Esophagus (tissue), 2 donors: ENCODE measurements around the gene RYR2. TPM values are rescaled to one million over a fixed set of nuclear protein-coding genes. Genes with fewer than 3 reads are reported as not detected.

ENCODE experiments used
- H3K27ac ChIP-seq, 2 donors: one replicate each; pipeline ENCODE4 v1.5.1; 2013; ENCODE audit warnings: low read depth in 2 of 2, mild to moderate bottlenecking in 2 of 2, inconsistent platforms in 1 of 2, low read length in 1 of 2, moderate library complexity in 1 of 2
- H3K27me3 ChIP-seq, 2 donors: one replicate each; pipeline ENCODE4 v1.6.1; 2013; ENCODE audit warnings: low read length in 2 of 2, control low read depth in 1 of 2, mild to moderate bottlenecking in 1 of 2; ENCODE audit not compliant: insufficient read depth in 2 of 2, control insufficient read depth in 1 of 2
- H3K36me3 ChIP-seq, 2 donors: one replicate each; pipeline ENCODE4 v1.6.1; 2013; ENCODE audit warnings: low read length in 1 of 2; ENCODE audit not compliant: control insufficient read depth in 2 of 2, insufficient read depth in 2 of 2
- H3K4me1 ChIP-seq, 2 donors: one replicate each; pipeline ENCODE4 v1.6.1; 2013; ENCODE audit warnings: low read length in 1 of 2; ENCODE audit not compliant: control insufficient read depth in 2 of 2, insufficient read depth in 2 of 2
- H3K4me3 ChIP-seq, 2 donors: one replicate each; pipeline ENCODE4 v1.5.1; 2013; ENCODE audit warnings: low read length in 2 of 2, mild to moderate bottlenecking in 2 of 2, low read depth in 1 of 2, moderate library complexity in 1 of 2
- H3K9me3 ChIP-seq, 2 donors: one replicate each; pipeline ENCODE4 v1.6.1; 2013; ENCODE audit warnings: mild to moderate bottlenecking in 2 of 2, low read depth in 1 of 2, low read length in 1 of 2, moderate library complexity in 1 of 2; ENCODE audit not compliant: control insufficient read depth in 2 of 2, insufficient read depth in 1 of 2
- WGBS, 2 donors: extraction: QIAGEN DNeasy Blood & Tissue Kit; methylation state at CpG; one replicate each; pipeline ENCODE4 v1.1.7; 2013; 5-methylcytosine and 5-hydroxymethylcytosine counted together
- polyA plus RNA-seq, 2 donors: library from polyadenylated mRNA; stranded (reverse); fragments of 200-250 nt; gene quantifications; one replicate each; pipeline ENCODE4 v1.2.3, GENCODE V29; 2013
- donor health status: healthy with polysubstance abuse.
- donor health status: Bipolar disorder and iron deficiency.

Gene RYR2
- polyA plus RNA-seq, 2 donors, result 0.35 to 1.2 TPM

DNA sequence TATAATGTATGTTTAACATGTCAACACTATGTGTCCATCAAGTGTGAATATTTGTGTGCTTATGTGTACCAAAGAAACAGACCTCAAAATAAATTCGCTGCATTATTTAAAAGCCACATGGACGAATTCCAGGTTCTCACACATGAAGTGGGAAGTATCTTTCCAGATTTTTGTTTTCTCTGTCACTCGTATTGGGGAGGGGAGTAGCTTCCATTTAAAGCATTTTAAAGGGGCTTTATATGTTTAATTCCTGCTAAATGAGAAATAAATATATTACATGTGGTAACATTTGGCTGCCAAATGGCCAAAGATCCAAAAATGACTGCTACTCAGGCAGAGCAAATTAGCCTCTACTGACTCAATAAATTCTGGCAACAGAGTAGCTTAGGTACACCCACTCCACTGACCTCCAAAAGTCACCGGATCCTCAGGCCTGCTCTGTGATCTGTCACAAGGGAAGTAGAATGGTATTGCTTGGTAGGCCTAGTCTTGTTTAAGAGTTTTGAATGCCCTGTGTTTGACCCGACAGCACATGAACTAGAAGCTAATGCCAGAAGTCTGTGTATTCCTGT, 670.7 kb downstream of the RYR2 start:
- Histone ChIP-seq H3K4me1 (no peaks in the 10 kb centered on the region), H3K4me3 (no peak overlapping the region), H3K9me3 (no peaks in the 10 kb centered on the region), H3K27ac (no peak overlapping the region), H3K27me3 (no peaks in the 10 kb centered on the region), H3K36me3 (no peaks in the 10 kb centered on the region)
- WGBS, 2 donors, result 71 to 73% methylated on average over 5 of the region's 5 CpGs

DNA sequence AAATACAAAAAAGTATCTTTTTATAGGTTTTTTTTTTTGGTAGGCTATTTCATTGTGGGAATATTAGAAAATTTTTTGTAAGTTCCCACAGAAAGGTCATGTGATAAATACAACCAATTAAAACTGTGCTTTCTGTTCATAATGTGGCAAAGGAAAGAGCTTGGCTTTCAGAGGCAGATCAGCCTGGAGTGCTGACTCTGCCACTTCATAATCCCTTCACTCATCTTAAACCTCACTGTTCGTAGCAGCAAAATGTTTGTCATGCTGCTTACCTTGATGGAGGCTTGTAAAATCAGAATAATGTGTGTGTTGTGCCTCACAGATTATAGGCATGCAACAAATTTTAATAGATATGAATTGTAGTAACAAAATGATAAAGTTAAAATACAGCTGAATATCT, 671.9 kb downstream of the RYR2 start:
- Histone ChIP-seq H3K27ac (no peak overlapping the region), H3K4me3 (no peak overlapping the region), H3K27me3 (no peaks in the 10 kb centered on the region), H3K4me1 (no peaks in the 10 kb centered on the region), H3K9me3 (no peaks in the 10 kb centered on the region), H3K36me3 (no peaks in the 10 kb centered on the region)
- 56 to 59% methylated on average over 1 of the region's 1 CpG for WGBS, 2 donors

DNA sequence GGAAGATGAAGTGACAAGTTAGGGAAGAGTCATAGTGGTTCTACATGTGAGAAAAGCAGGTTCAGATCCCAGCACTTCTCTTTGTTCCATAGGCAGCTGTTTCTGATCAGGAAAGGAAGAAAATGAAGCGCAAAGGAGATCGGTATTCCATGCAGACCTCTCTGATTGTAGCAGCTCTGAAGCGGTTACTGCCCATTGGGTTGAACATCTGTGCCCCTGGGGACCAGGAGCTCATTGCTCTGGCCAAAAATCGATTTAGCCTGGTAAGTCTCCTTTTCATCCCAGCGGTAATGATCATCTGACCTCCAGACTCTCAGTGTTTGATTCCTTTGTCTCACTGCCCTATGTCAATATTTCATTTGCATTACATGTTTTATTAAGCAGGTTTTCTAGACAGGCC, 675.1 kb downstream of the RYR2 start:
- 73 to 74% methylated on average over 5 of the region's 5 CpGs for whole genome bisulfite sequencing, 2 donors
- H3K4me3 ChIP-seq, result no peak overlapping the region
- no peaks in the 10 kb centered on the region for H3K27me3 ChIP-seq

DNA sequence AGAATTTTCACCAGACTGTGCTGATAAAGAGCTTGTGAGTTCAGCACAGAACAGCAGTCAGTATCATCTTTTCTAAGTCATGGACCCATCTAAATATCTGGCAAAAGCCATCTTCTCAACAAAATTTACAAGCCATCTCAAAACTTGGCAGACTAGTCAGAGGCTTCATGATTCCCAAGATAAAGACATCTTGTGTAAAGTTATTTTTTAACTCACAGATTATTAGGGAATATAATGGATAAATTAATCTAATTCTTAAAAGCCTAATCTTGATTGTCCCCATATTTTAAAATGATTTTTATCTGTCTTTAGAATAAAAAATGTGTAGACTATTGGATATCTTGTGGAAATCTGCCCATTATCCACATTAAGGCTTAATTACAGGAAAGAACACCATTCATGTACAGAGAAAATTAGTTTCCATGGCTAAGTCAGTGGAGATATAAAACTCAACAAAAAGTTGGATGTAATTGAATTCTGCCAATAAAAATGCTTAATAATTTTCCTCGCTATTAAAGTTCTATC, 688.9 kb downstream of the RYR2 start:
- H3K27ac ChIP-seq, result no peak overlapping the region
- H3K4me1 ChIP-seq, result no peaks in the 10 kb centered on the region
- no peaks in the 10 kb centered on the region for H3K9me3 ChIP-seq
- H3K36me3 ChIP-seq, result no peaks in the 10 kb centered on the region
- H3K27me3 ChIP-seq, result no peaks in the 10 kb centered on the region
- WGBS, 2 donors, result 94 to 96% methylated on average over 1 of the region's 1 CpG
- no peak overlapping the region for H3K4me3 ChIP-seq

More for the DNA sequence above, 675.1 kb downstream of the RYR2 start:
- H3K27ac ChIP-seq, result no peak overlapping the region
- no peaks in the 10 kb centered on the region for H3K36me3 ChIP-seq
- no peaks in the 10 kb centered on the region for H3K4me1 ChIP-seq
- no peaks in the 10 kb centered on the region for H3K9me3 ChIP-seq

DNA sequence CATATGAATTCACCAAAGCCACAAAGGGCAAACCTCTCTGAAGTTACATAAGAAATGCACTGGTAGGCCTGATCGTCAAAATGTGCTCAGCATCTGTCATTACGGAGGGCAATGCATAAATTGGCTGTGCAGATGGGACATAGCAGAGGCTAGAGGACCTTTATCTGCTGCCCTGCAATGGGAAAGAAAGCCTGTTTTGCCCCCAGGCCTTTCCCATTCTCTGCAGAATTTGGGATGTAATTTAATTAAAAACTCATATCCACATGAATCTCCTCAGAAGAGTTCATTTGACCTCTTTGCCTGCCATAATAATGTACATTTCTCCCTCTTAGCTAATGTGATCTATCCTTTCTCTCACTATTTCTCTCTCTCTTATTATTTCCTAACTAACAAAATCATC, 690.7 kb downstream of the RYR2 start:
- no peaks in the 10 kb centered on the region for H3K27me3 ChIP-seq
- H3K4me3 ChIP-seq, result no peak overlapping the region
- H3K27ac ChIP-seq, result no peak overlapping the region
- no peaks in the 10 kb centered on the region for H3K9me3 ChIP-seq
- WGBS, 2 donors, result 89 to 91% methylated on average over 2 of the region's 2 CpGs
- no peaks in the 10 kb centered on the region for H3K36me3 ChIP-seq
- H3K4me1 ChIP-seq, result no peaks in the 10 kb centered on the region

DNA sequence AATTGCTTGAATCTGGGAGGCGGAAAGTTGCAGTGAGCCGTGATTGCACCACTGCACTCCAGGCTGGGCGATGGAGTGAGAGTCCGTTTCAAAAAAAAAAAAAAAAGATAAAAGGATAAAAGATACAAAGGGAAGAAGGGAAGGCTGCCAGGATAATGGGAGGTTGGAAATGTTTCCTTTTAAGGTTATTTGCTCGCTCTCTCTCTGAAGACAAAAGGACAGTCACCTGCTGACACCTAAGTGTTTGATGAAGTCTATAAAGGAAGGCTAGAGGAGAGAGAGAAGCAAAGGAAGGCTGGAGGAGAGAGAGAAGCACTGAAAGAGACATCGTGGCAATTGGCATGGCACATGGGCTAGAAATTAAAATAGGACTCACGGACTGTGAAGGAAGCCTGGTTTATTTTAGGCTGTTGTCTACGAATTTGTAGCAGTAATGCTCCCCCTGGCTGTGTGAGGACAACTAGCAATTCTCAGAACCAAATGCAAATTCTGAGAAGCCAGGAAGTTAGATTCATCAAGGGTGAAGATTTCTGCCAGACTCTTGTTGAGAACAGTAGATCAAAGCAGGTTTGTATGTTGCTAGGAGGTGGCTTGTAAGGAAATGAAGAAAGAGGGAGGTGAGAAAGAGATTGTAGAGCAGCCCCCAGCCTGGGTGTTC, 694.5 kb downstream of the RYR2 start:
- Histone ChIP-seq H3K4me3 (no peak overlapping the region), H3K27me3 (no peaks in the 10 kb centered on the region), H3K9me3 (no peaks in the 10 kb centered on the region), H3K36me3 (no peaks in the 10 kb centered on the region), H3K4me1 (no peaks in the 10 kb centered on the region), H3K27ac (no peak overlapping the region)
- WGBS, 2 donors, result 54 to 71% methylated on average over 8 of the region's 8 CpGs

DNA sequence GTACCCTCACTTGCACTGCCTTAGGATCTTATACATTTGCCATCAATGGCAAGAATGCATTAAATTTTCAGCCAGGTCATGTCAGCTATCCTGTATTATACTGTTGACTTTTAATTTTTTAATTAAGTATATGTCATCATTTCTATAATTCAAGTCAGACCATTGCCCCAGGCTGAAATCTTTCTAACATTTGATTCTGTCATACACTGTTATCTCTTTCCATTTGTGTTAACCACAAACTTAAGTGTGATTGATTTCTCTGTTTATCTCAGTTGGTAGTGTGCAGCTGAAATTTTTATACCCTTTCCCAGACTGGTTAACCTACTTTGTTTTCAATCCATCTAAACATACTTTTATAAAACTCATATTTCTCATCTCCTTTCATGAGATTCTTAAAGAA, 695.5 kb downstream of the RYR2 start:
- no peak overlapping the region for H3K27ac ChIP-seq
- H3K27me3 ChIP-seq, result no peaks in the 10 kb centered on the region
- H3K36me3 ChIP-seq, result no peaks in the 10 kb centered on the region
- no peaks in the 10 kb centered on the region for H3K4me1 ChIP-seq
- no peaks in the 10 kb centered on the region for H3K9me3 ChIP-seq
- no peak overlapping the region for H3K4me3 ChIP-seq

DNA sequence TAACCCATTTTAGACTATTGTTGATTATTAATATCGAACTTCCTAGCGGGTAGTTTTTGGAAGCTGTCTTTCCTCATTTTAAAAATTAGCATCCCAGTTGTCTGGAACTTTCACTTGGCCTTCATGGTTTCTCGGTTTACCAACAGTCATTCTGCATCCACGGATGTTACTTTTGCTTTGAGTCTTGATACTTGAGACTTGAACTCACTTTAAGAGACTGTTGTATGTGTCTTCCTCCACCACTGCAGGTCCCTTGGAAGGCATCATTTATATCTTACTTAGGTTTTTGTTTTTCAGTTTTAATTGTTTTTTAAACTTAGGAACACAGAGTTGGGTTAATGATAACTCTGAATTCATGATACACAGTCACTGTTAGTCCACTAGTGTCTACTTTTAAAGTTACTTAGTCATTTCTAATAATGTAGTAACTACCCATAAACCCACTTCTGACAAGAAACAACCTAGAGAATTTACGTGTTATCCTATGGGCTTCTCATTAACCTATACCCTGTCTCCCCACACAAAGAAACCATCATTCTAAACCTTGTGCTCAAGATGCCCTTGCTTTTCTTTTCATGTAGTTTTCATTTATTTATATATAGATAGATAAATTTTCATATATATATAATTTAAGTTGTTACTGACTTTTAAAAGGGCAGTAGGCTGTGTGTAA, 696.1 kb downstream of the RYR2 start:
- 82 to 87% methylated on average over 5 of the region's 5 CpGs for WGBS, 2 donors
- Histone ChIP-seq H3K9me3 (no peaks in the 10 kb centered on the region), H3K27me3 (no peaks in the 10 kb centered on the region), H3K27ac (no peak overlapping the region), H3K4me1 (no peaks in the 10 kb centered on the region), H3K4me3 (no peak overlapping the region), H3K36me3 (no peaks in the 10 kb centered on the region)

DNA sequence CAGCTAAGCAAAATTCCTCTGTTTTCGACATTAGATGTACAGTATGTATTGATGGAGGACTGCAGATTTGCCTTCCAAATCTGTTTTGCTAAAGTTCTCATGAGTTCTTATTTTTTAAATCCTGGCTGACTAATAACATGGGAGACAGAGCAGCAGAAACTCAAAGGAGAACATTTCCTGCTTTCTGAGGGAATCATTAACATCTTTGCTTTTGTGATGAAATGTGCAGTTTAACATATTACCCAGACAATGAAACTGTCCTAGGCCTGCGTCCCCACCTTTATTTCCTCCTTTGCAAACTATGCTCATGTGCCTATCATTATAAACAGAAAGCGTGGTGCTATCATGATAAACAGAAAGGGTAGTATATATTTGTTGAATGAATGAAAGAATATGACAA, 698.9 kb downstream of the RYR2 start:
- WGBS, 2 donors, result 75% methylated on average over 3 of the region's 3 CpGs
- H3K4me3 ChIP-seq, result no peak overlapping the region
- no peak overlapping the region for H3K27ac ChIP-seq
- H3K36me3 ChIP-seq, result no peaks in the 10 kb centered on the region
- H3K4me1 ChIP-seq, result no peaks in the 10 kb centered on the region
- no peaks in the 10 kb centered on the region for H3K27me3 ChIP-seq
- H3K9me3 ChIP-seq, result no peaks in the 10 kb centered on the region

DNA sequence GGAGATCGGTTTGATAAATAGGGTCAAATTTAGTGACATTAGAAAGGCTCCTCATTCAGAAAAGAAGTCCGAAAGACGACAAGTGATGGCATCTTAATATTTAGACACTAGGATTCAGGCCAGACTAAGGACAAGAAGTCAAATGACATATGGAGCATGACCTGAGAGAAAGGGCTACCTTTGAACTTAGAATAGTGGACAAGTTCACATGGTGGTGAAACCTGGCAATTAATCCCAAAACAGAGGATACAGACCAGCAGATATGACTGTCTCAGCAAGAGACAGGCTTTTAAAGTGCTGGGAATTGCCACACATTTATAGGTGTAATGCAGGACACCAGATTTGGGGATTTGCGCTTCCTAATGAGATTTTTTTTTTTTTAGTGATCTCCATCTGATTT, 703.6 kb downstream of the RYR2 start:
- no peak overlapping the region for H3K27ac ChIP-seq
- no peak overlapping the region for H3K4me3 ChIP-seq
- H3K27me3 ChIP-seq, result no peaks in the 10 kb centered on the region
- WGBS, 2 donors, result 94% methylated on average over 4 of the region's 4 CpGs
- no peaks in the 10 kb centered on the region for H3K36me3 ChIP-seq
- H3K9me3 ChIP-seq, result no peaks in the 10 kb centered on the region
- no peaks in the 10 kb centered on the region for H3K4me1 ChIP-seq
